H1 (cell line): ENCODE measurements around the gene ENPP6. TPM values are rescaled to one million over a fixed set of nuclear protein-coding genes. Genes with fewer than 3 reads are reported as not detected.

ENCODE experiments used
- CTCF ChIA-PET: fragments of 300-600 bp; sonication (Branson Sonifier 250); formaldehyde crosslinking; loops from one replicate; lab custom pipeline; 2021; ENCODE audit not compliant: partially characterized antibody; lab: Charles Lee
- POLR2A ChIA-PET: fragments of 300-600 bp; sonication (Branson Sonifier 250); formaldehyde crosslinking; loops from one replicate; lab custom pipeline; 2021; ENCODE audit warnings: inconsistent platforms; ENCODE audit not compliant: partially characterized antibody; lab: Charles Lee
- DNase-seq, 2 experiments: peaks; one replicate each; pipeline versions ENCODE4 v3.0.0 to v3.0.0-alpha.2; 2010 to 2022; ENCODE audit warnings: low spot score in 2 of 2, low read depth in 1 of 2, mixed read lengths in 1 of 2
- FAIRE-seq: peaks from 2 replicates; lab custom pipeline; 2011; peaks lifted over from hg19 to GRCh38; lab: Jason Lieb, UNC
- H2AFZ ChIP-seq: 2 replicates; pipeline ENCODE4 v1.8.1; 2012; ENCODE audit warnings: low read length, inconsistent platforms
- H2AK5ac ChIP-seq: 2 replicates; pipeline ENCODE4 v1.6.1; 2013; ENCODE audit warnings: low read depth, low read length
- H2BK120ac ChIP-seq: replicated peaks from 2 replicates; pipeline ENCODE3; 2013; ENCODE audit warnings: low read depth, low read length, inconsistent platforms
- H2BK12ac ChIP-seq: 2 replicates; pipeline ENCODE4 v1.6.1; 2013; ENCODE audit warnings: low read depth, low read length
- H2BK15ac ChIP-seq: 2 replicates; pipeline ENCODE4 v1.6.1; 2013; ENCODE audit warnings: low read length
- H2BK20ac ChIP-seq: 2 replicates; pipeline ENCODE4 v1.6.1; 2013; ENCODE audit warnings: low read length
- H2BK5ac ChIP-seq: 2 replicates; pipeline ENCODE4 v1.6.1; 2013; ENCODE audit warnings: low read depth, low read length
- H3K14ac ChIP-seq: 2 replicates; pipeline ENCODE4 v1.6.1; 2013; ENCODE audit warnings: inconsistent platforms; ENCODE audit not compliant: insufficient read length
- H3K18ac ChIP-seq: 2 replicates; pipeline ENCODE4 v1.6.1; 2013; ENCODE audit warnings: low read length; ENCODE audit errors: extremely low read depth
- H3K23ac ChIP-seq: 2 replicates; pipeline ENCODE4 v1.6.1; 2013; ENCODE audit warnings: inconsistent platforms; ENCODE audit not compliant: insufficient read length
- H3K23me2 ChIP-seq: 2 replicates; pipeline ENCODE4 v1.6.1; 2013; ENCODE audit warnings: low read depth, low read length
- H3K27ac ChIP-seq: 2 replicates; pipeline ENCODE4 v1.6.1; 2011; ENCODE audit warnings: low read depth, low read length, inconsistent platforms
- H3K27me3 ChIP-seq, 4 experiments: replicated peaks in 1 of 4; 1 replicate in 1 of 4; 2 replicates in 3 of 4; pipeline versions ENCODE4 v1.6.1 to v1.8.1; 2011 to 2013; ENCODE audit warnings: low read length in 3 of 4, mild to moderate bottlenecking in 3 of 4, inconsistent platforms in 2 of 4, mixed read lengths in 2 of 4, moderate library complexity in 1 of 4; ENCODE audit not compliant: control insufficient read depth in 3 of 4, insufficient read depth in 3 of 4; ENCODE audit errors: extremely low read depth in 1 of 4
- H3K36me3 ChIP-seq, 4 experiments: 2 replicates each; pipeline versions ENCODE4 v1.6.1 to v1.8.1; 2011 to 2013; ENCODE audit warnings: mild to moderate bottlenecking in 4 of 4, low read length in 3 of 4, moderate library complexity in 2 of 4, control low read depth in 1 of 4, inconsistent platforms in 1 of 4; ENCODE audit not compliant: insufficient read depth in 4 of 4, control insufficient read depth in 2 of 4
- H3K4ac ChIP-seq: replicated peaks from 2 replicates; pipeline ENCODE3; 2013; ENCODE audit warnings: low read length, low read depth, mixed read lengths, inconsistent platforms; ENCODE audit not compliant: insufficient read length
- H3K4me1 ChIP-seq, 4 experiments: replicated peaks in 1 of 4; 1 replicate in 1 of 4; 2 replicates in 3 of 4; pipeline versions ENCODE4 v1.6.1 to v1.8.1; 2011 to 2013; ENCODE audit warnings: low read length in 3 of 4, inconsistent platforms in 2 of 4, mixed read lengths in 1 of 4; ENCODE audit not compliant: insufficient read depth in 4 of 4, control insufficient read depth in 3 of 4
- H3K4me2 ChIP-seq, 2 experiments: 2 replicates each; pipeline versions ENCODE4 v1.6.1 to v1.8.1; 2011 to 2013; ENCODE audit warnings: low read depth in 2 of 2, low read length in 2 of 2, control low read depth in 1 of 2, inconsistent platforms in 1 of 2, mild to moderate bottlenecking in 1 of 2; ENCODE audit not compliant: insufficient read depth in 1 of 2
- H3K4me3 ChIP-seq, 4 experiments: fragments of 200-600, 300-600 bp in 1 of 4; sonication (generic), shearing (Covaris generic), sonication (Bioruptor Twin) in 1 of 4; 2 replicates each; pipeline versions ENCODE4 v1.5.1 to v1.8.1; 2011 to 2016; ENCODE audit warnings: low read length in 4 of 4, low read depth in 3 of 4, control low read depth in 2 of 4, inconsistent platforms in 2 of 4, mild to moderate bottlenecking in 2 of 4, mixed read lengths in 1 of 4, moderate library complexity in 1 of 4; ENCODE audit not compliant: insufficient read depth in 2 of 4; ENCODE audit errors: extremely low read depth in 1 of 4
- H3K56ac ChIP-seq: replicated peaks from 2 replicates; pipeline ENCODE3; 2013; ENCODE audit warnings: low read depth, mild to moderate bottlenecking, mixed read lengths, low read length, inconsistent platforms; ENCODE audit not compliant: insufficient read length
- H3K79me1 ChIP-seq: 2 replicates; pipeline ENCODE4 v1.6.1; 2013; ENCODE audit warnings: low read depth, low read length, control low read depth
- H3K79me2 ChIP-seq, 2 experiments: 2 replicates each; pipeline versions ENCODE4 v1.6.1 to v1.8.1; 2012 to 2013; ENCODE audit warnings: low read length in 2 of 2, mild to moderate bottlenecking in 2 of 2, inconsistent platforms in 1 of 2; ENCODE audit not compliant: insufficient read depth in 2 of 2, control insufficient read depth in 1 of 2
- H3K9ac ChIP-seq, 4 experiments: replicated peaks in 1 of 4; 1 replicate in 1 of 4; 2 replicates in 3 of 4; pipeline versions ENCODE4 v1.6.1 to v1.8.1; 2011 to 2013; ENCODE audit warnings: low read depth in 3 of 4, low read length in 3 of 4, control low read depth in 2 of 4, mild to moderate bottlenecking in 2 of 4, moderate library complexity in 2 of 4, inconsistent platforms in 1 of 4; ENCODE audit errors: extremely low read depth in 1 of 4
- H3K9me3 ChIP-seq, 2 experiments: 2 replicates each; pipeline versions ENCODE4 v1.6.1 to v1.8.1; 2012 to 2013; ENCODE audit warnings: mild to moderate bottlenecking in 2 of 2, moderate library complexity in 2 of 2, control low read depth in 1 of 2, inconsistent platforms in 1 of 2, low read depth in 1 of 2, low read length in 1 of 2, mixed read lengths in 1 of 2; ENCODE audit not compliant: insufficient read depth in 2 of 2
- H4K20me1 ChIP-seq, 2 experiments: replicated peaks in 1 of 2; 2 replicates each; pipeline versions ENCODE3 to v1.8.1; 2011 to 2013; ENCODE audit warnings: inconsistent platforms in 2 of 2, low read length in 2 of 2, mild to moderate bottlenecking in 1 of 2; ENCODE audit not compliant: insufficient read depth in 2 of 2, control insufficient read depth in 1 of 2
- H4K5ac ChIP-seq: 2 replicates; pipeline ENCODE4 v1.6.1; 2013; ENCODE audit warnings: low read length, low read depth, mixed read lengths, inconsistent platforms; ENCODE audit not compliant: insufficient read length
- H4K8ac ChIP-seq: 2 replicates; pipeline ENCODE4 v1.8.0; 2013; ENCODE audit warnings: mild to moderate bottlenecking, moderate library complexity, low read length, inconsistent platforms; ENCODE audit not compliant: insufficient read depth; ENCODE audit errors: extremely low read depth
- H4K91ac ChIP-seq: replicated peaks from 2 replicates; pipeline ENCODE3; 2013; ENCODE audit warnings: low read length, mixed read lengths, inconsistent platforms; ENCODE audit not compliant: insufficient read length
- POLR2AphosphoS5 ChIP-seq: IDR thresholded peaks from 2 replicates; pipeline ENCODE4 v1.6.1; 2011; ENCODE audit warnings: low read depth, low read length
- RAD21 ChIP-seq, 2 experiments: IDR thresholded peaks in 1 of 2; conservative IDR thresholded peaks in 1 of 2; 2 replicates each; pipeline ENCODE4 v1.6.1; 2011; ENCODE audit warnings: low read depth in 2 of 2, low read length in 2 of 2, improper control_type of control experiment in 1 of 2, inconsistent platforms in 1 of 2, mild to moderate bottlenecking in 1 of 2, moderate library complexity in 1 of 2
- WGBS, 2 experiments: shearing (Covaris generic) in 1 of 2; methylation state at CpG; one replicate each; pipeline versions ENCODE4 v1.1.6 to v1.1.7; 2013 to 2015; ENCODE audit warnings: low lambda C conversion rate in 2 of 2, mixed read lengths in 2 of 2, inconsistent platforms in 1 of 2, low coverage in 1 of 2, missing lambda C conversion rate in 1 of 2; ENCODE audit not compliant: insufficient replicate concordance in 2 of 2, insufficient coverage in 1 of 2, insufficient read length in 1 of 2; ENCODE audit errors: extremely low coverage in 1 of 2, missing lambda C conversion rate in 1 of 2; 5-methylcytosine and 5-hydroxymethylcytosine counted together
- polyA plus RNA-seq, 7 experiments: library from polyadenylated mRNA; depleted of rRNA in 3 of 7; stranded (reverse) in 5 of 7; unstranded in 2 of 7; fragments of >200 nt in 5 of 7; fragments of 200-250 nt in 2 of 7; gene quantifications; 1 replicate in 5 of 7; 2 replicates in 1 of 7; 4 replicates in 1 of 7; pipeline versions ENCODE4 v1.2.1 to v1.2.3, GENCODE V29; 2011 to 2013; ENCODE audit warnings: missing spikeins in 2 of 7, mixed read lengths in 2 of 7
- total RNA-seq: library from RNA; stranded (reverse); fragmentation: NEBNext Ultra II Directional; extraction: Animal tissue kit (Norgen Biotek cat#: 25700); gene quantifications from 2 replicates; pipeline ENCODE4 v1.2.1, GENCODE V29; 2021
- TF ChIP-seq, protein P1 (sequence below), 3 experiments: IDR thresholded peaks; 1 replicate in 2 of 3; 2 replicates in 1 of 3; pipeline versions ENCODE4 v1.5.1 to v1.6.1; 2011; ENCODE audit warnings: low read length in 3 of 3, mild to moderate bottlenecking in 3 of 3, inconsistent platforms in 2 of 3, low read depth in 1 of 3, moderate library complexity in 1 of 3; ENCODE audit not compliant: insufficient read depth in 1 of 3; ENCODE audit errors: control extremely low read depth in 1 of 3

ENPP6 gene
- total and polyA plus RNA-seq, 2 of the 8 experiments (the other 6 are each of a cell fraction or from before 2014, with no cell fraction given), result 0.11 to 0.20 TPM

DNA sequence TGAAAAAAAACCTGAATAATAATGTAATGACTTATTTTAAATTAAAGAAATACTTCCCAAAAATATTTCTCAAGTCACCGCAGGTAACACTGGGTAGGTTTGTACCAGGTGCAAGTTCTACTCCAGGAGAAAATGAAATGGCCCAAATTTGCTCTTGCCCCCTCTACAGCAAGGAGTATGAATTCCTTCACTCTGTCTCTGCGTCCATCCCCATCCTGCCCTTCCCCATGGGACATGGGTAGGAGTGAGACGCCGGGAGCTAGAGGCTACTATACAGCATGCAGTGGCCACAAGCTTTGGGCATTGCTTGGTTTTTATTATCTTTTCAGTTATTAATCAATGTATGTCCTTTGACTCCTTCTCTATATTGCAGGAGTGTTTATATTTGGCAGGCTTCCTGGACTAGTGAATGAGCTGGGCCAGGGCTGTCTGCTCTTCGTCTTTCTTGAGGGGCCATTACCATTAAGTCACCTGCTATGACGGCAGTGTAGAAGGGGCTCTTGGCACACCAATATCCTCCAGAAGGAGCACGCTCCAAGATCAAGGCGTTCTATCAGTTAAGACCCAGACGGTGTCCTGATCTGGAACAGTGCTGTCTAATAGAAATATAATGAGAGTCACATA is 149.6 kb downstream of the ENPP6 start:
- Histone ChIP-seq H3K4ac (no peak overlapping the region), H2AFZ (no peak overlapping the region), H3K27ac (no peak overlapping the region), H2BK5ac (no peak overlapping the region), H3K23me2 (no peaks in the 10 kb centered on the region), H3K4me1 (no peaks in the 10 kb centered on the region), H4K8ac (no peak overlapping the region), H3K56ac (no peak overlapping the region), H2AK5ac (no peak overlapping the region), H2BK15ac (no peak overlapping the region), H3K27me3 (no peaks in the 10 kb centered on the region), H4K5ac (no peak overlapping the region), H2BK20ac (no peak overlapping the region)
- 85% methylated on average over 9 of the region's 9 CpGs; no CpG with 5 or more reads in 1 of the 2 experiments for WGBS, 2 experiments
- ChIA-PET CTCF (interaction anchor here (0.6 to 1.4 kb wide), 4 partner anchors 15 to 366 kb away, joined by 3 to 4 read pairs (median 4); no protein-coding TSS in a partner anchor), POLR2A (no interaction called here)
- FAIRE-seq, result no peak
- TF ChIP-seq, protein P1, sequence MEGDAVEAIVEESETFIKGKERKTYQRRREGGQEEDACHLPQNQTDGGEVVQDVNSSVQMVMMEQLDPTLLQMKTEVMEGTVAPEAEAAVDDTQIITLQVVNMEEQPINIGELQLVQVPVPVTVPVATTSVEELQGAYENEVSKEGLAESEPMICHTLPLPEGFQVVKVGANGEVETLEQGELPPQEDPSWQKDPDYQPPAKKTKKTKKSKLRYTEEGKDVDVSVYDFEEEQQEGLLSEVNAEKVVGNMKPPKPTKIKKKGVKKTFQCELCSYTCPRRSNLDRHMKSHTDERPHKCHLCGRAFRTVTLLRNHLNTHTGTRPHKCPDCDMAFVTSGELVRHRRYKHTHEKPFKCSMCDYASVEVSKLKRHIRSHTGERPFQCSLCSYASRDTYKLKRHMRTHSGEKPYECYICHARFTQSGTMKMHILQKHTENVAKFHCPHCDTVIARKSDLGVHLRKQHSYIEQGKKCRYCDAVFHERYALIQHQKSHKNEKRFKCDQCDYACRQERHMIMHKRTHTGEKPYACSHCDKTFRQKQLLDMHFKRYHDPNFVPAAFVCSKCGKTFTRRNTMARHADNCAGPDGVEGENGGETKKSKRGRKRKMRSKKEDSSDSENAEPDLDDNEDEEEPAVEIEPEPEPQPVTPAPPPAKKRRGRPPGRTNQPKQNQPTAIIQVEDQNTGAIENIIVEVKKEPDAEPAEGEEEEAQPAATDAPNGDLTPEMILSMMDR (IDR thresholded peaks at IDR 0.05; ENCODE audit: control extremely low read depth in 1 of 3, insufficient read depth in 1 of 3, low read depth in 1 of 3, low read length in 3 of 3), result peak in 2 of 3 experiments; percentile 6 to 23; a peak in 1 of 4 replicates
- TF ChIP-seq RAD21 (IDR thresholded peaks at IDR 0.05 in 1 of 2, conservative IDR thresholded peaks at IDR 0.05 in 1 of 2; ENCODE audit: low read depth in 2 of 2, low read length in 2 of 2), result 0 out of 4 replicates have a peak, but pooled peaks of 1 of the 2 experiments have one; percentile 7
- TF ChIP-seq POLR2AphosphoS5, result no peak
- TF ChIP-seq, all 59 proteins: peak for 2
- Histone ChIP-seq H3K4me3 (no peak overlapping the region), H3K9ac (no peak overlapping the region), H2BK12ac (no peak overlapping the region), H3K9me3 (no peaks in the 10 kb centered on the region), H4K91ac (no peak overlapping the region), H3K18ac (no peak overlapping the region), H4K20me1 (no peaks in the 10 kb centered on the region), H3K14ac (no peak overlapping the region), H3K4me2 (no peak overlapping the region), H3K23ac (no peak overlapping the region), H3K79me1 (no peaks in the 10 kb centered on the region), H3K79me2 (no peaks in the 10 kb centered on the region), H2BK120ac (no peak overlapping the region), H3K36me3 (no peaks in the 10 kb centered on the region)
- DNase-seq, result no peak
